GF-D8 (cell line): Measurements from ENCODE around the gene SCFD2.
A peak's percentile ranks its signal among the peaks of the same experiment; 100 is the strongest.
"Not testable (repeated sequence)": the region's sequence is repeated elsewhere in the genome, so short reads cannot be mapped to it uniquely, and the experiment has no call there.

Source experiments
- DNase-seq: peaks from one replicate; lab custom pipeline; 2025; lab: John Stamatoyannopoulos, UW

The SCFD2 gene

DNA sequence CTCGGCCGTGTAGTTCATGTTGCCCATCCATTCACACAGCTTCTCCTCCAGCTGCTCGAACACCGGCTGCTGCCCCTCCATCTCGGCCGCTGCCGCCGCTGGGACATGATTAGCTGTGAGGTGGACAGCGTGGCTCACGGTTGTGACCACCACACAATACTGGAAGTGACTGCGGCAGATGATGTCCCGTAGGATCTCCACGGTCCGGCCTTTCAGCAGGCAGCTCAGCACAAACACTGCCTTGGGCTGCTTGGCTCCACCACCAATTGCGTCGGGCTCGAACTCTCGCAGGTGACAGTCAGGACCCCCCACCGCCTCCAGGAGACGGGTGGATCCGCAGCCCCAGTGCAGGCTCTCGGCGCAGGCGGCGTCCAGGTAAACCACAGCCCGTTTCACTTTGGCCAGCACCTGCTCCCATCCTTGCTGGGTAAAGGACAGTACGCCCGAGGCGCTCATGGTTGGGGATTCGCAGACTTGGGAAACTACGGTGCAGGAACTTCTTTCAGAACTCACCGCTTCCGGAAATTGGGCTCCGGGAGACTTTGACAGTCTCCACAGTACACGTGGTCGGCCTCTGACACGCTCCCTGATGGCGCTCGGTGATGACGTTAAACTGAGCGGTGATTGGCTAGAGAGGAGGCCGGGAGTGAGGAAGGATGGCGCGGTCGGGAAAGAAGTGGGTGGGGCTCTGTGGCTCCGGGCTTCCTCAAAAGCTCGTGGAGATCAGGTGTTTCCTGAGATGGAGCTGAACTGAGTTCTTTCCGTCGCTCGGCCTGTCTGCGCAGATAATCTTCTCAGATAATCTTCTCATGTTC, at the start of gene SCFD2:
Gene SCFD2, minus strand, starts transcription at position 576 of the 815 bp plus-strand sequence.
- peak; percentile 98 for DNase-seq

DNA sequence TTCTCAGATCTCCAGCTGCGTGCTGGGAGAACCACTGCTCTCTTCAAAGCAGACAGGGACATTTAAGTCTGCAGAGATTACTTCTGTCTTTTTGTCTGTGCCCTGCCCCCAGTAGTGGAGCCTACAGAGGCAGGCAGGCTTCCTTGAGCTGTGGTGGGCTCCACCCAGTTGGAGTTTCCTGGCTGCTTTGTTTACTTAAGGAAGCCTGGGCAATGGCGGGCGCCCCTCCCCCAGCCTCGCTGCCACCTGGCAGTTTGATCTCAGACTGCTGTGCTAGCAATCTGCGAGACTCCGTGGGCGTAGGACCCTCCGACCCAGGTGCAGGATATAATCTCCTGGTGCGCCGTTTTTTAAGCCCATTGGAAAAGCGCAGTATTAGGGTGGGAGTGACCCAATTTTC, 43.6 kb upstream of the SCFD2 start:
- not testable (repeated sequence) for DNase-seq

GRCh38 chr4:53380221-53380620, 14.4 kb upstream of the SCFD2 start:
- DNase-seq, result no peak

DNA sequence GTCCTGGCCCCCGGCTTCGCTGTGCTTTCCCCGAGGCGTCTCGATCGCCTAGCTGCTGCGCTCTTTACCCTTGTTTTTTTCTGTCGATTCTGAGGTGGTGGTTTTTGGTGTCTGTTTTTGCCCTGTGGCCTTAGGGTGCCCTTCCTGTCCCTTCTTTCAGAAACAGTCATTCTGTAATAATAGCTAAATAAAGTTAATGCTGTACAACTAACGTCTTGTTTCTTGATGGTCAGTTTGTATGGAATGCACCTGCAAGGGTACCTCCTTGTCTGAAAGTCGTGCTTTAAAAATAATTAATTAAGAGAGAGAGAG, 12.3 kb upstream of the SCFD2 start:
- DNase-seq, result no peak

DNA sequence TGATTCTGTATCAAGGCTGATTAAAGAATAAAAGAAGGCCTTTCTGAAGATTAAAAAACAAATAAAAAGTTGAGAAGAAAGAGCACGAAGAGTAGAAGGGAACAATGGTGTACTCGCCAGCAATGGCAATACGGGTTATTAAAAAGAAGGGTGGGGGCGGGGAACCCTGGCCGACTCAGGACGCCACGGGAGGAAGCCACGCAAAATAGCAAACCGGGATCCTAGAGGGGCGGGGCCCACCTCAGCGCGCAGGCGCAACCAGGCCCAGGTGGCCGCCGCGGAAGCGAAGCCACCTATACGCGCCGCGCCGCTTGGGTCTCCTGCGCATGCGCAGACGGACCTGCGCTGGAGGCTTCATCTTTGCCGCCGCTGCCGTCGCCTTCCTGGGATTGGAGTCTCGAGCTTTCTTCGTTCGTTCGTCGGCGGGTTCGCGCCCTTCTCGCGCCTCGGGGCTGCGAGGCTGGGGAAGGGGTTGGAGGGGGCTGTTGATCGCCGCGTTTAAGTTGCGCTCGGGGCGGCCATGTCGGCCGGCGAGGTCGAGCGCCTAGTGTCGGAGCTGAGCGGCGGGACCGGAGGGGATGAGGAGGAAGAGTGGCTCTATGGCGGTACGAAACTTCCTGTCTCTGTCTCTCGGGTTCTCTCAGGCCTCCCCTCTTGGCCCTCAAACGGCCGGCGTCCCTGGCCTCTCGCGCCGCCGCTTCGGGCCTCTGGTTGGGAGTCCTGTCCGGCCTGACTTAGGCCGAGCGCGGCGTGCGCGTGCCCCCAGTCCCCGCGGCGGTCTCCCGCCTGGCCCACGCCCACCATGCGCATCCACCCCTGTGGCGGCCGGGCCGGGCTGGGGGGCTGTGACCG, 11.7 kb upstream of the SCFD2 start, which contains the start of gene FIP1L1:
Gene FIP1L1, plus strand, starts transcription at position 323 of the 852 bp plus-strand sequence. Its CDS starts 198 bp downstream, at position 521.
- DNase-seq, result peak; percentile 70

DNA sequence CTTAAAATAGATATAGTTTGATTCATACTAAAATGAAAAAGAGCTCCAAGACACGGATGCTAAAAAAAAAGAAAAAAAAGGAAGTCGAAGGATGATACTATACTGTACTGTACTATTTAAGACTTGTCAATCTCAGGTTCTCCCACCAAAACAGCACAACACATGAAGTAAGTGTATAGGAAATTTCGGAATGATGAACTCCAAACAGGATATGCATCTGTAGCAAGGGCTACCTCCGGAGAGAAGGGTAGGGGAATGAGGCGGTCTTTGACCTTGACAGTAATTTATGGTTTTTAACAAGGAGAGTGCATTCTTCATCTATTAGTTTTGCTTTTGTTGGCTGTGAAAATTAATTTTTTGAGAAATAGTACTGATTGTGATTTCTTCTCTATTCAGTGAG, 11.0 kb upstream of the SCFD2 start:
- DNase-seq, result no peak

- no peak for DNase-seq
These were observed 9.0 kb upstream of the SCFD2 start for GRCh38 chr4:53374777-53375258.

- no peak for DNase-seq
These were observed 6.1 kb upstream of the SCFD2 start for GRCh38 chr4:53371843-53372521.

DNA sequence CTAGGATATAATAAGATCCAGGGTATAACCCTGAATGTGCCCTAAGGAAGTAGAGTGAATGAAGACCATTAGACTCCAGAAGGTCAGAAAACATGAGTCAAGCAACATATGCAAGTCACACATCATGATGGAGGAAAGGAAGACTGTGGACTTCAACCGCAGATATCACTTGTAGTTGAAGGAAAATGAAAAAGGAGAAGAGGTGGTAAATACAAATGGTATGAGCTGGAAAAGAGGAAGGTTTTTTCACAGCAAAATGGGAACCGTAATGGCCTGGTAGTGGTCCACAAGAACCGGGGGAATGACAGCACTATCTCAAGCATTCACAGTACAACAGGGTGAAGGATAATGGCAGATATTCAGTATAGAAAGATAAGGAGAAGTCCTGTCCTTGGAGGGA, 5.2 kb upstream of the SCFD2 start:
- no peak for DNase-seq

DNA sequence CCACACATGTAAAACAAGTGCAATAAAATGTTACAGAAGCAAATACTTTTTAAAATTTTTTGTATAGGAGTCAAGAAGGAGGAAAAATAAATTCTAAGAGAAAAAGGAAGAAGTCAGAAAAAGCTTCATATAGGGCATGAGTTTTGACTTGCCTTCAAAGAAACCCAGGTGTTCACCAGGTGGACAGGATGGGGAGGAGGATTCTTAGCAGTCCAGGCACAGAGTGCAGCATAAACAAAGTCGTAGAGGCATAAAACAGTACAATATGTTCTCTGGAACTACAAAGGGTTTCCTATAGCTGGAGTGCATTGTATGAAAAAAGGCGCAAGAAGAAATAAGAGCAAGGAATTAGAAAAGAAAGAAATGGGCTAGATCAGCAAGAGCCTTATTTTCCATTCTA, 1.9 kb upstream of the SCFD2 start:
- DNase-seq, result no peak

DNA sequence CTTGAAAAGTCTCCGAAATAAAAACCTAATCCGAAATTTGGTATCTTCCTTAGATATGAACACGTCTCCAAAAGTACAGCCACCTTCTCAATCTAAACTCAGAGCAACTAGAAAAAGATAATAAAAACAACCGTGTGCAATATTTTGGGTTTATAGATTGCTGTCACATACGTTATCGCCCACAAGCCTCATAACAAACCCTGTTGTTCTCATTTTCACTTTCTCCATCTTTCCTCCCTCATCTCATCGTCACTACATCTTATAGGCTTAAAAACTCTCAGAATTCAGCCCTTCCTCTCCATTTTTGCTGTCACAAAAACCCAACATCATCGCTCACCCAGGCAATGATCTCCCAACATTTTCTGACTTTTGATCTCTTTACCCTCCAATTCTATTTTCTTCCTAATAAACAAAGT, 448 bp upstream of the SCFD2 start:
- DNase-seq, result no peak

DNA sequence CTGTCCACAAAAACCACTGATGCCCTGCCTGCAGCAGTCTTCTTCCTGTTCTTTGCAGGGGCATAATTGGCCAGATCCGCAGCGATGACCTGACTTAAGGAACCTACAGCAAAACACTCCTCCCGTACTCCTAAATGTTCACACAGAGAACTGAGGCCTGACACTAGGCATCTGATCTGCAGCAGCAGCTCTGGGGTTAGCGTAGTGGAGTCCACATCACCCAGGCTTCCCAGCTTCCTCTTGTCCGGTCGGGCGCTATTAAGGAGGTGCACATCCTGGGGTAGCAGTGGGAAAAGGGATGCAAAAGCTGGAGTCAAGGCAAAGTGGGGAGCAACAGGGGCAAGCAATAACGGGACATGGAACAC, 758 bp downstream of the SCFD2 start:
- peak; percentile 47 for DNase-seq

- no peak for DNase-seq
These were observed 1.2 kb downstream of the SCFD2 start for GRCh38 chr4:53364624-53365023.

- no peak for DNase-seq
These were observed 3.8 kb downstream of the SCFD2 start for GRCh38 chr4:53362093-53362492.

DNA sequence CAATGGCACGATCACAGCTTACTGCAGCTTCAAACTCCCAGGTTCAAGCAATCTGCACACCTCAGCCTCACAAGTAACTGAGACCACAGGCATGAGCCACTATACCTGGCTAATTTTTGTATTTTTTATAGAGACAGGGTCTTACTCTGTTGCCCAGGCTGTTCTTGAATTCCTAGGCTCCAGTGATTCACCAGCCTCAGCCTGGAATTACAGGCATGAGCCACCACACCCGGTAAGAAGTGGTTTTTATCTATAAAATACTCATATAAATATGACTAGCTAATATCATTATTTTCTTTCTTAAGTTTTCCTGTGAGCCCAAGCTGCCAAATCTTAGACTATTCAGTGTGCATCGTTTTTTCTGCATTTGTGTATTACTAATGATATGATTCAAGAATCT, 4.4 kb downstream of the SCFD2 start:
- no peak for DNase-seq

DNA sequence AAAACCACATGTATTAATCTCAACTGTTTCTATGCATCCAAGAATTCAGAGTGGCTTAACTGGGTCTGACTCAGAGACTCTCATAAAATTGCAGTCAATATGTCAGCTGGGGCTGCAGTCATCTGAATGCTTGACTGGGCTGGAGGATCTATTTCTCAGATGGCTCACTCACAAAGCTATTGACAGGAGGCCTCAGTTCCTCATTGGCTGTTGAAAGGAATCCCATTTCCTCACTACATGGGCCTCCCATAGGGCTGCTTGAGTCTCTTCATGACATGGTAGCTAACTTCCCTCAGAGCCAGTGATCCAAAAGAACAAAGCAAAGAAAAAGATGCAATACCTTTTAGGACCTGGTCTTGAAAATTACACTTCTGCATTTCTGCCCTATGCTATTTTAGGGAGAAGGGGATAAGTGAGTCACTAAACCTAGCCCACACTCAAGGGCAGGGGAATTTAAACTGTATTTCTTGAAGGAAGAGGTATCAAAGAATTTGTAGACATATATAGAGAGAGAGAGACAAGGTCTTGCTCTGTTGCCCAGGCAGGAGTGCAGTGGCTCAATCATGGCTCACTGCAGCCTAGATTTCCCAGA, 9.8 kb downstream of the SCFD2 start:
- DNase-seq, result no peak

GRCh38 chr4:53354012-53354722, 11.7 kb downstream of the SCFD2 start:
- no peak for DNase-seq

GRCh38 chr4:53349091-53349491, 16.8 kb downstream of the SCFD2 start:
- no peak for DNase-seq

DNA sequence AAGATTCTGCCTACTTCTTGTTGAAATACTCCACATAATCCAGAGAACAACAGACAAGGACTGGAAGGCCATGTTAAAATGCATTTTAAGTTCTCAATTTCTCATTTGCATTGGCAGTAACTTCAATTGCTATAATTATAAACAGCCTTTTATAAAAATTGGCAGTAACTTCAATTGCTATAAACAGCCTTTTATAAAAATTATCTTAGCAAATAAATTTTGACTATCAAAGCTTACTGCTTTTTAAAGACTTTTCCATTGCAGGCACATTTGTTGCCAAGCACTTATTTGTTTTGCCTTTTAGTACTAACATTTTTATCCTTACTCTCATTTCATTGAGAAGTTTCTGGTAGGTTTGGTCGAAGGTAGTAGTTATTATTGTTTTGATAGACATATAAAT, 17.8 kb downstream of the SCFD2 start:
- no peak for DNase-seq

DNA sequence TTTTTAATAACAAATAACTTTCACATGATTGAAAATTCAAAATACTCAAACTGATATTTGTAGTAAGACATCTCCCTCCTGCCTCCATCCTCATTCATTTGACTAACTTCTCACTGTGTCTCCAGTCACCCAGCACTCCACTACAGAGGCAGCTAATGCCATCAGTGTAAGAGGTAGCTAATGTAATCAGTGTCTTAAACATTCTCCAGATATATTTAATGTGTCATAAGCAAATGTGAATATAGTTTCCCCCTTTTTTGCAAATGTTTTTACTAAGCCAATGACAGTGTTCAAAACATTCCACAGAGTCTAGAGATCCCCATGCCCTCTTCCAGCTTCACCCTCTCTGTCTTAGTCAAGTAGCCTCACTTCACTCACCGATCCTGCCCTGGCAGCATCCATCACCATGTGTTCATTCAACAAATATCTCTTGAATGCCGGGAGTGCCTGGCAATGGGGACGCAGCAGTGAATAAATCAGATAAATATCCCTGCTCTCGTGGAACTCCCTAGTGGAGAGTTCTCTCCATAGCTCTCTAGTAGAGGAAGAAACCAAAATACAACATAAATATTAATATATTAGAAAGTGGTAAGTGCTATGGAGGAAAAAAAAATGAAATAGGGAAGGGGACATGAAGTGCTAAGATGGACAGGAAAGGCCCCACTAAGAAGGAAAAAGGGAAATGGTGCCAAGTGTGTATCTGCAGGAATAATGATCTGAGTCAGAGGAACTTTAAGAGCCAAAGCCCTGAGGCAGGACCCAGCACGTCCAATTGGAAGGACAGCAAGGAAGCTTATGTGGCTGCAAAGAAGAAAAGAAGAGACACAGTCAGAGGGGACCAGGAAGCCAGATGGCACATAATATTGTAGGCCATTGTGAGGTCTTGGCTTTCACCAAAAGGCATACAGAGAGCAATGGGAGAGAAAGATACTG, 18.7 kb downstream of the SCFD2 start:
- no peak for DNase-seq
